HepG2 (cell line): Measurements from ENCODE around the gene BIVM. TPM values are rescaled to one million over a fixed set of nuclear protein-coding genes. Genes with fewer than 3 reads are reported as not detected.
A peak's percentile ranks its signal among the peaks of the same experiment; 100 is the strongest.

Source experiments
- JDP2 ChIP-seq: sonication (generic); formaldehyde crosslinking; IDR thresholded peaks from 2 replicates; pipeline ENCODE4 v1.8.1; 2022; ENCODE audit warnings: missing genetic modification reagents, borderline replicate concordance
- KLF9 ChIP-seq: IDR thresholded peaks from 2 replicates; pipeline ENCODE4 v1.6.1; 2016; ENCODE audit warnings: low read depth
- KMT2A ChIP-seq: sonication (generic); formaldehyde crosslinking; IDR thresholded peaks from 2 replicates; pipeline ENCODE4 v1.4.0; 2020; ENCODE audit warnings: missing genetic modification reagents
- NFE2 ChIP-seq: sonication (generic); formaldehyde crosslinking; IDR thresholded peaks from 2 replicates; pipeline ENCODE4 v1.4.0; 2020; ENCODE audit warnings: missing genetic modification reagents
- PAWR ChIP-seq: sonication (generic); formaldehyde crosslinking; IDR thresholded peaks from 2 replicates; pipeline ENCODE4 v1.4.0; 2020; ENCODE audit warnings: missing genetic modification reagents, mild to moderate bottlenecking, borderline replicate concordance
- PHF21A ChIP-seq: sonication (generic); formaldehyde crosslinking; IDR thresholded peaks from 2 replicates; pipeline ENCODE4 v1.5.0; 2020; ENCODE audit warnings: mild to moderate bottlenecking, missing genetic modification reagents
- RAD51 ChIP-seq: fragments of 450-650 bp; IDR thresholded peaks from 2 replicates; pipeline ENCODE4 v1.6.1; 2016; ENCODE audit warnings: borderline replicate concordance
- RBAK ChIP-seq: sonication (generic); formaldehyde crosslinking; IDR thresholded peaks from 2 replicates; pipeline ENCODE4 v1.5.1; 2020; ENCODE audit warnings: mild to moderate bottlenecking, missing genetic modification reagents
- SRY ChIP-seq: sonication (generic); formaldehyde crosslinking; IDR thresholded peaks from 2 replicates; pipeline ENCODE4 v1.8.0; 2022; ENCODE audit warnings: mild to moderate bottlenecking, missing genetic modification reagents
- ZBTB4 ChIP-seq: sonication (generic); formaldehyde crosslinking; IDR thresholded peaks from 2 replicates; pipeline ENCODE4 v1.4.0; 2020; ENCODE audit warnings: missing genetic modification reagents, mild to moderate bottlenecking, borderline replicate concordance
- ZNF256 ChIP-seq: sonication (generic); formaldehyde crosslinking; conservative IDR thresholded peaks from 2 replicates; pipeline ENCODE4 v1.4.0; 2020; ENCODE audit warnings: missing genetic modification reagents
- ZNF501 ChIP-seq: sonication (generic); formaldehyde crosslinking; IDR thresholded peaks from 2 replicates; pipeline ENCODE4 v1.5.1; 2020; ENCODE audit warnings: mild to moderate bottlenecking, moderate library complexity, missing genetic modification reagents
- ZNF598 ChIP-seq: sonication (generic); formaldehyde crosslinking; IDR thresholded peaks from 2 replicates; pipeline ENCODE4 v1.5.1; 2020; ENCODE audit warnings: mild to moderate bottlenecking, missing genetic modification reagents, borderline replicate concordance
- ZNF674 ChIP-seq: sonication (generic); formaldehyde crosslinking; IDR thresholded peaks from 2 replicates; pipeline ENCODE4 v1.5.0; 2020; ENCODE audit warnings: low read depth, mild to moderate bottlenecking, missing genetic modification reagents
- ZNF841 ChIP-seq: sonication (generic); formaldehyde crosslinking; IDR thresholded peaks from 2 replicates; pipeline ENCODE4 v1.8.1; 2023; ENCODE audit warnings: missing genetic modification reagents, borderline replicate concordance
- polyA plus RNA-seq, 8 experiments: library from polyadenylated mRNA; depleted of rRNA in 3 of 8; stranded (reverse) in 7 of 8; unstranded in 1 of 8; fragments of >200 nt; fragmentation: Illumina TruSeq in 4 of 8; extraction: Trizol in 4 of 8; gene quantifications; 2 replicates each; pipeline versions ENCODE4 v1.2.1 to v1.2.3, GENCODE V29; 2011 to 2016; ENCODE audit warnings: low read depth in 4 of 8, missing spikeins in 1 of 8, mixed read lengths in 1 of 8; ENCODE audit not compliant: insufficient read depth in 1 of 8
- total RNA-seq, 5 experiments: library from RNA; depleted of rRNA; stranded (reverse); fragments of >200 nt; fragmentation: Illumina TruSeq; extraction: Trizol; gene quantifications; 2 replicates each; pipeline ENCODE4 v1.2.3, GENCODE V29; 2016; ENCODE audit warnings: low read depth in 1 of 5
- TF ChIP-seq, protein P1 (sequence below): sonication (generic); formaldehyde crosslinking; conservative IDR thresholded peaks from 2 replicates; pipeline ENCODE4 v1.8.0; 2022; ENCODE audit warnings: mild to moderate bottlenecking, moderate library complexity, missing genetic modification reagents
- TF ChIP-seq, protein P2 (sequence below): sonication (generic); formaldehyde crosslinking; IDR thresholded peaks from 2 replicates; pipeline ENCODE4 v1.4.0; 2020; ENCODE audit warnings: low read depth, mild to moderate bottlenecking, missing genetic modification reagents
- TF ChIP-seq, protein P3 (sequence below): sonication (generic); formaldehyde crosslinking; IDR thresholded peaks from 2 replicates; pipeline ENCODE4 v1.8.0; 2022; ENCODE audit warnings: missing genetic modification reagents, mild to moderate bottlenecking, inconsistent platforms, borderline replicate concordance
- TF ChIP-seq, protein P4 (sequence below): fragments of 450-650 bp; IDR thresholded peaks from 2 replicates; pipeline ENCODE4 v1.6.1; 2017; ENCODE audit warnings: mild to moderate bottlenecking

Gene BIVM
- total and polyA plus RNA-seq, 2 of the 13 experiments (the other 11 are each of a cell fraction or from before 2014, with no cell fraction given), result 10.4 to 15.8 TPM

GRCh38 chr13:102845630-102846260, 46.8 kb downstream of the BIVM start, which contains the start of gene ERCC5 (continued):
- TF ChIP-seq ZBTB4 (CRISPR knock-in tag), result peak; percentile 81; the same call in 1 of the 2 replicates
- TF ChIP-seq, protein P1, sequence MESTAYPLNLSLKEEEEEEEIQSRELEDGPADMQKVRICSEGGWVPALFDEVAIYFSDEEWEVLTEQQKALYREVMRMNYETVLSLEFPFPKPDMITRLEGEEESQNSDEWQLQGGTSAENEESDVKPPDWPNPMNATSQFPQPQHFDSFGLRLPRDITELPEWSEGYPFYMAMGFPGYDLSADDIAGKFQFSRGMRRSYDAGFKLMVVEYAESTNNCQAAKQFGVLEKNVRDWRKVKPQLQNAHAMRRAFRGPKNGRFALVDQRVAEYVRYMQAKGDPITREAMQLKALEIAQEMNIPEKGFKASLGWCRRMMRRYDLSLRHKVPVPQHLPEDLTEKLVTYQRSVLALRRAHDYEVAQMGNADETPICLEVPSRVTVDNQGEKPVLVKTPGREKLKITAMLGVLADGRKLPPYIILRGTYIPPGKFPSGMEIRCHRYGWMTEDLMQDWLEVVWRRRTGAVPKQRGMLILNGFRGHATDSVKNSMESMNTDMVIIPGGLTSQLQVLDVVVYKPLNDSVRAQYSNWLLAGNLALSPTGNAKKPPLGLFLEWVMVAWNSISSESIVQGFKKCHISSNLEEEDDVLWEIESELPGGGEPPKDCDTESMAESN (CRISPR knock-in tag), result peak; percentile 95
- no peak for TF ChIP-seq RBAK (CRISPR knock-in tag)
- TF ChIP-seq ZNF501 (CRISPR knock-in tag), result peak; percentile 97
- TF ChIP-seq, protein P2, sequence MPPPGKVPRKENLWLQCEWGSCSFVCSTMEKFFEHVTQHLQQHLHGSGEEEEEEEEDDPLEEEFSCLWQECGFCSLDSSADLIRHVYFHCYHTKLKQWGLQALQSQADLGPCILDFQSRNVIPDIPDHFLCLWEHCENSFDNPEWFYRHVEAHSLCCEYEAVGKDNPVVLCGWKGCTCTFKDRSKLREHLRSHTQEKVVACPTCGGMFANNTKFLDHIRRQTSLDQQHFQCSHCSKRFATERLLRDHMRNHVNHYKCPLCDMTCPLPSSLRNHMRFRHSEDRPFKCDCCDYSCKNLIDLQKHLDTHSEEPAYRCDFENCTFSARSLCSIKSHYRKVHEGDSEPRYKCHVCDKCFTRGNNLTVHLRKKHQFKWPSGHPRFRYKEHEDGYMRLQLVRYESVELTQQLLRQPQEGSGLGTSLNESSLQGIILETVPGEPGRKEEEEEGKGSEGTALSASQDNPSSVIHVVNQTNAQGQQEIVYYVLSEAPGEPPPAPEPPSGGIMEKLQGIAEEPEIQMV (CRISPR knock-in tag), result peak; percentile 87; the same call in 1 of the 2 replicates
- peak; percentile 47; the same call in 1 of the 2 replicates for TF ChIP-seq JDP2 (CRISPR knock-in tag)
- no peak for TF ChIP-seq NFE2
- TF ChIP-seq KLF9 (CRISPR knock-in tag), result 0 out of 2 replicates have a peak, but pooled peaks have one; percentile 65
- no peak for TF ChIP-seq ZNF841 (CRISPR knock-in tag)
- peak; percentile 83 for TF ChIP-seq KMT2A (CRISPR knock-in tag)
- TF ChIP-seq PAWR (CRISPR knock-in tag), result no peak
- peak; percentile 92; the same call in 1 of the 2 replicates for TF ChIP-seq ZNF598 (CRISPR knock-in tag)
- TF ChIP-seq, protein P3, sequence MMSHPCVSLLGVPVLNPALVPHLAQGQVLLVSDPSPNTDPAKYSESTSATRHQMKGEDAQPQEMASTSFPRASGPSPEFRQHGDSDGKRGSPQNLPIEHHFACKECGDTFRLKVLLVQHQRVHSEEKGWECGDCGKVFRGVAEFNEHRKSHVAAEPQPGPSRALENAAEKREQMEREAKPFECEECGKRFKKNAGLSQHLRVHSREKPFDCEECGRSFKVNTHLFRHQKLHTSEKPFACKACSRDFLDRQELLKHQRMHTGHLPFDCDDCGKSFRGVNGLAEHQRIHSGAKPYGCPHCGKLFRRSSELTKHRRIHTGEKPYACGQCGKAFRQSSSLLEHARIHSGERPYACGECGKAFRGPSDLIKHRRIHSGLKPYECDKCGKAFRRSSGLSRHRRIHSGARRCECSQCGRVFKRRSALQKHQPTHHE, result peak; percentile 91; the same call in 1 of the 2 replicates
- TF ChIP-seq ZNF256 (CRISPR knock-in tag), result no peak
- no peak; the same call in 1 of the 2 replicates for TF ChIP-seq ZNF674 (CRISPR knock-in tag)
- TF ChIP-seq SRY (CRISPR knock-in tag), result 0 out of 2 replicates have a peak, but pooled peaks have one; percentile 81
- TF ChIP-seq, protein P4, sequence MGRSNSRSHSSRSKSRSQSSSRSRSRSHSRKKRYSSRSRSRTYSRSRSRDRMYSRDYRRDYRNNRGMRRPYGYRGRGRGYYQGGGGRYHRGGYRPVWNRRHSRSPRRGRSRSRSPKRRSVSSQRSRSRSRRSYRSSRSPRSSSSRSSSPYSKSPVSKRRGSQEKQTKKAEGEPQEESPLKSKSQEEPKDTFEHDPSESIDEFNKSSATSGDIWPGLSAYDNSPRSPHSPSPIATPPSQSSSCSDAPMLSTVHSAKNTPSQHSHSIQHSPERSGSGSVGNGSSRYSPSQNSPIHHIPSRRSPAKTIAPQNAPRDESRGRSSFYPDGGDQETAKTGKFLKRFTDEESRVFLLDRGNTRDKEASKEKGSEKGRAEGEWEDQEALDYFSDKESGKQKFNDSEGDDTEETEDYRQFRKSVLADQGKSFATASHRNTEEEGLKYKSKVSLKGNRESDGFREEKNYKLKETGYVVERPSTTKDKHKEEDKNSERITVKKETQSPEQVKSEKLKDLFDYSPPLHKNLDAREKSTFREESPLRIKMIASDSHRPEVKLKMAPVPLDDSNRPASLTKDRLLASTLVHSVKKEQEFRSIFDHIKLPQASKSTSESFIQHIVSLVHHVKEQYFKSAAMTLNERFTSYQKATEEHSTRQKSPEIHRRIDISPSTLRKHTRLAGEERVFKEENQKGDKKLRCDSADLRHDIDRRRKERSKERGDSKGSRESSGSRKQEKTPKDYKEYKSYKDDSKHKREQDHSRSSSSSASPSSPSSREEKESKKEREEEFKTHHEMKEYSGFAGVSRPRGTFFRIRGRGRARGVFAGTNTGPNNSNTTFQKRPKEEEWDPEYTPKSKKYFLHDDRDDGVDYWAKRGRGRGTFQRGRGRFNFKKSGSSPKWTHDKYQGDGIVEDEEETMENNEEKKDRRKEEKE, result no peak
- TF ChIP-seq PHF21A (CRISPR knock-in tag), result peak; percentile 87
- TF ChIP-seq RAD51, result no peak
